GM10248 (cell line): ENCODE measurements around the gene CNIH3.

ENCODE experiments used
- CTCF ChIA-PET: fragments of 300-600 bp; sonication (Branson Sonifier 250); formaldehyde crosslinking; extraction: SDS; loops from one replicate; lab custom pipeline; 2021; ENCODE audit warnings: antibody characterized with exemption; lab: Yijun Ruan, JAX
- POLR2A ChIA-PET: fragments of 350-650 bp; sonication (Branson Sonifier 250); formaldehyde crosslinking; extraction: SDS; loops from one replicate; lab custom pipeline; 2020; ENCODE audit warnings: antibody characterized with exemption; lab: Yijun Ruan, JAX
- DNase-seq: peaks from one replicate; pipeline ENCODE4 v3.0.0; 2012; ENCODE audit errors: extremely low spot score
- TF ChIP-seq, protein P1 (sequence below): IDR thresholded peaks from 2 replicates; pipeline ENCODE4 v1.5.1; 2012; ENCODE audit warnings: mild to moderate bottlenecking, low read depth; ENCODE audit errors: extremely low read depth, missing control alignments, control extremely low read depth

CNIH3 gene

DNA sequence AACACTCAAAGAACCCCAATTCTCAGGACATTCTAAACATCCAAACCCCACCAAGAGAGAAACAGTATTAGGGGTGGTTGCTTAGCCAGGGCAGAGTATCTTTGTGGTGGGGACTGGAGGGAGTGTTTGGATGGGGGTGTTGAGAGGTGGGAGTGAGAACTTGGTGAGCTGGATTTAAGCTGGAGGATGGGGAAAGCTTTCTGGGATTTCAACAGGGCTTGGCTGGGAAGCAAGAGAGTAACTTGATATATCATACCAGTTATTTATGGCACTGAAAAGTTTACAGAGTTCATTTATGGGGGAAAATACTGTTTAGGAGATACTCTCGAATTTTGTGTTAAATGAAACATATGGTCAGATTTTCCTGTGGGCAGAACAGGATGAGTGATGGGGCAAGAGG, 6.8 kb upstream of the CNIH3 start:
- CTCF ChIA-PET: interaction anchor here (1.0 kb wide), 1 partner anchor 11 kb away, joined by 3 read pairs; no protein-coding TSS in a partner anchor

DNA sequence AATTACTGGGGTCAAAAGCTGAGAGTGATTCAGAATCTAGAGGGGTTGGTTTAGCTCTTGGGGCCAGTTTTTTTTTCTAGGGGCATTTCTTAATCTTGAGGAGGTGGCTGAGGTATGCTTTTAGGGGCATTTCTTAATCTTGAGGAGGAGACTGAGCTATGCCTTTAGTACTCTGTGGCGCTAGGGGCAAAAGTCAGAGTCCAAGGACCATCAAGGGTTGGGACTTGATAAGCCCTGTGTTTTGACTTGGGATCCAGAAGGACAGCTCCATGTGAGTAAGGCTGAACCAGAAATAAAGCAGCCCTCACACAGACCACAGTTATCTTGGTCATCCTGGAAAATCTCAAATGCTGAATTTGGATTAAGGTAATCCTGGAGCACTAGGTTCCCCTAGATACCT, 3.9 kb upstream of the CNIH3 start:
- TF ChIP-seq, protein P1, sequence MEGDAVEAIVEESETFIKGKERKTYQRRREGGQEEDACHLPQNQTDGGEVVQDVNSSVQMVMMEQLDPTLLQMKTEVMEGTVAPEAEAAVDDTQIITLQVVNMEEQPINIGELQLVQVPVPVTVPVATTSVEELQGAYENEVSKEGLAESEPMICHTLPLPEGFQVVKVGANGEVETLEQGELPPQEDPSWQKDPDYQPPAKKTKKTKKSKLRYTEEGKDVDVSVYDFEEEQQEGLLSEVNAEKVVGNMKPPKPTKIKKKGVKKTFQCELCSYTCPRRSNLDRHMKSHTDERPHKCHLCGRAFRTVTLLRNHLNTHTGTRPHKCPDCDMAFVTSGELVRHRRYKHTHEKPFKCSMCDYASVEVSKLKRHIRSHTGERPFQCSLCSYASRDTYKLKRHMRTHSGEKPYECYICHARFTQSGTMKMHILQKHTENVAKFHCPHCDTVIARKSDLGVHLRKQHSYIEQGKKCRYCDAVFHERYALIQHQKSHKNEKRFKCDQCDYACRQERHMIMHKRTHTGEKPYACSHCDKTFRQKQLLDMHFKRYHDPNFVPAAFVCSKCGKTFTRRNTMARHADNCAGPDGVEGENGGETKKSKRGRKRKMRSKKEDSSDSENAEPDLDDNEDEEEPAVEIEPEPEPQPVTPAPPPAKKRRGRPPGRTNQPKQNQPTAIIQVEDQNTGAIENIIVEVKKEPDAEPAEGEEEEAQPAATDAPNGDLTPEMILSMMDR: no peak
- DNase-seq: no peak
- POLR2A ChIA-PET: no interaction called here
- CTCF ChIA-PET: interaction anchor here (0.9 kb wide), 1 partner anchor 14 kb away, joined by 3 read pairs; no protein-coding TSS in a partner anchor

More for the DNA sequence above, 6.8 kb upstream of the CNIH3 start:
- POLR2A ChIA-PET: no interaction called here
- TF ChIP-seq, protein P1: no peak
- no peak for DNase-seq

DNA sequence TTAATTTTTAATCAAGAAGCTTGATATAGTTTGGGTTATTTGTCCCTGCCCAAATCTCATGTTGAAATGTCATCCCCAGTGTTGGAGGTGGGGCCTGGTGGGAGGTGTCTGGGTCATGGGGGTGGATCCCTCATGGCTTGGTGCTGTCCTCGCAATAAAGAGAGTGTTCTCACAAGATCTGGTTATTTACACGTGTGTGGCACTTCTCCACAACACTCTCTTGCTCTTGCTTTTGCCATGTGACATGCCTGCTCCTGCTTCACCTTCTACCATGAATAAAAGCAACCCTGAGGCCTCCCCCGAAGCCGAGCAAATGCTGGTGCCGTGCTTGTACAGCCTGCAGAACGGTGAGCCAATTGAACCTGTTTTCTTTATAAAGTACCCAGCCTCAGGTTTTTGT, 2.6 kb upstream of the CNIH3 start:
- POLR2A ChIA-PET: no interaction called here
- TF ChIP-seq, protein P1: no peak
- CTCF ChIA-PET: no interaction called here
- DNase-seq: no peak

DNA sequence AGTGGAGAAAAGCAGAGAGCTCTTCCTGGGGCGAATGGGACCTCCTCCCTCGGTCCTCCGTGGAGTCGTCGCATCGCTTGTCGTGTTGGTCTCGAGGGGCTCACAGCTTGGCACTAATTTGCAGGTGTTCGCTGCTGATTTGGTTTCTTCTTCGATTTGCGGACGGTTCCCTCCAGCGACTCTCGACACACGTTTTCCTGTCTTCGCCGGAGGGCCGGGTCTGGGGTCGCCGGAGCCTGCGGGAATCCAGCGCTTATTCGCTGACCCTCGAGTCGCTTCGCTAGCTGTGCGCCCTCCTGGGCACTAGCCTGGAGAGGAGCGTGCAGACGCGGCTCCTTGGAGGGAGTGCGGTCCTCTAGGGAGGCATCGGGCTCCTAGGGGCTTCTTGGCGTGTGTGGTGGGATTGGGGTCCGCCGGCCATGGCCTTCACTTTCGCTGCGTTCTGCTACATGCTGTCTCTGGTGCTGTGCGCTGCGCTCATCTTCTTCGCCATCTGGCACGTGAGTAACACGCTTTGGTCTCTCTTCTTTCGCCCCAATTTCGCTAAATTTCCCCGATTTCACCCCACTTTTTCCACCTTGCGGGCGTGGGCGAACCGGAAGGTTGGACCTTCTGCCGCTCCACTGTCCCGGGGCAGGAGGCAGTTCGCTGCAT, 766 bp downstream of the CNIH3 start:
- TF ChIP-seq, protein P1: no peak
- DNase-seq: no peak
- POLR2A ChIA-PET: no interaction called here
- CTCF ChIA-PET: interaction anchor here (1.2 kb wide), 1 partner anchor 306 kb away, joined by 5 read pairs; no protein-coding TSS in a partner anchor

DNA sequence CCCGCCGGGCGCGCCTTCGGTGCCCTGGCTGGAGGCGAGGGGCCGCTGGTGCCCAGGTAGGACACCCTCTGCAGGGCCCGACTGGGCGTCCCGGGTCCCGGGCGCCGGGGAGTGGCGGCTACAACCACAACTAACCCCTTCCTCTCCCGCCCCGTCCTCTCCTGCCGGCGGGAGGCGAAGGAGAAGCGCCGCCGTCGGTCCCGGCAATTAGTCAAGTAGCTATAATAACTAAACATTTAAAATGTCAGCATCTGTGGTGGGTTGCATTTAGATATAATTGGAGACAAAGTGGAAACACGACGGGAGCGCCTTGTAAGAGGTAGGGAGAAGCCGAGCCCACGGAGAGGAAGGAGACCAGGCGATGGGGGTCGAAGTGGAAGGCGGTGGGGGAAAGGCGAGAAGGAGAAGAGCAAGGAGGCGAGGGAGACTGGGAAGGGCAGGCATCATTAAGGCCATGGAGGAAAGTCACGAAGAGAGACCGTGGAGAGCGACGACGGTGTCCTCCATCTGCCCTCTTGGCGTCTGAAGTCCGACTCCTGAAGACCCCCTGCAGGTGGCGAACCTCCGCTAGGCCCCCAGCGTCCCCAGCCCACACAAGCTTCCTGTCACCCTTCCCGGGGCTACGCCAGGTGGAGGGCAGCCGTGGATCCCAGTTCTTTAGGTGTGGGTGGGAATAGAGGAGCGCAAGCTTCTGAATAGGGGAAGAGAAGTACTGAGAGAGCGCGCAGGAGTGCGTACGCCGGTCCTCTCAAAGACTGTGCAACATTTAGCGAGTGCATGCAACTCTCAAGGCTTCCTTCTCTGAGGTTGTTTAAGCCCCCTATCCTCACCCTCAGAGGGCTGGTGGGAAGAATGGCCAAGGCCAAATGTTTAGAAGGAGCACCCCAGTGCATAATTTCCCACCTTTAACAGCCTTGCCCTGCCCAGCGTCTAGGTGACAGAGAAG, 1.6 kb downstream of the CNIH3 start:
- TF ChIP-seq, protein P1: no peak
- ChIA-PET CTCF (no interaction called here), POLR2A (no interaction called here)
- no peak for DNase-seq

DNA sequence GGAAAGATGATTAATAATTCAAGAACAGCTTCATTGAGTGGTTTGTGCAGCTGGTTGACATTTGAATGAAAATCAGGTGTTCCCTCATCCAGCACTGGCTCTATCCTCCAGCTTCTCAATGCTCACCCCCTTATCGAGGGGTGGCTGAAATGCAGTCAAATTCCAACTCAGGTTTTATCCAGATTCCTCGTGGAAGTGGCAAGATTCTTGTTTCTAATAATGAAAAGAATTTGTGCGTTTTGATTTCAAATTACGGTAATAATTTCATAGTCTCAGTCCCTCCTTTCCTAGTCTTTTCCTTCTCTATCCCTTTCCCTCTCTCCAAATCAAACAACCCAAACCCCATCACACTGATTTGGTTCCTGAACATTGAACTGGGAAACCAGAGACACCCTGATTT, 3.1 kb downstream of the CNIH3 start:
- ChIA-PET CTCF (interaction anchor here (0.8 to 1.2 kb wide), 2 partner anchors 25 to 31 kb away, joined by 3 read pairs; no protein-coding TSS in a partner anchor), POLR2A (no interaction called here)
- TF ChIP-seq, protein P1: no peak
- DNase-seq: no peak
